Panc1 (cell line): ENCODE results near the gene SH3PXD2A.

Experiments
- CTCF ChIP-seq: fragments of 450-650 bp; IDR thresholded peaks from 2 replicates; pipeline ENCODE4 v1.5.1; 2017; ENCODE audit warnings: mild to moderate bottlenecking
- POLR2AphosphoS5 ChIP-seq: IDR thresholded peaks from 2 replicates; pipeline ENCODE4 v1.6.1; 2012; ENCODE audit warnings: mild to moderate bottlenecking, low read depth, low read length, moderate library complexity
- SIN3A ChIP-seq: IDR thresholded peaks from 2 replicates; pipeline ENCODE4 v1.6.1; 2012; ENCODE audit warnings: low read depth, mild to moderate bottlenecking, low read length, moderate library complexity, borderline replicate concordance; ENCODE audit not compliant: insufficient read depth
- TCF7L2 ChIP-seq: IDR thresholded peaks from 2 replicates; pipeline ENCODE4 v1.6.1; 2011; ENCODE audit warnings: mild to moderate bottlenecking, low read depth, low read length, inconsistent platforms
- TF ChIP-seq, protein P1 (sequence below), 2 experiments: IDR thresholded peaks; 2 replicates each; pipeline ENCODE4 v1.6.1; 2011 to 2012; ENCODE audit warnings: low read depth in 2 of 2, control low read depth in 1 of 2, low read length in 1 of 2, mild to moderate bottlenecking in 1 of 2, moderate library complexity in 1 of 2; ENCODE audit not compliant: insufficient read depth in 1 of 2

- TF ChIP-seq CTCF = no peak
- TF ChIP-seq SIN3A = no peak
- TF ChIP-seq POLR2AphosphoS5 = no peak
- TF ChIP-seq, protein P1, sequence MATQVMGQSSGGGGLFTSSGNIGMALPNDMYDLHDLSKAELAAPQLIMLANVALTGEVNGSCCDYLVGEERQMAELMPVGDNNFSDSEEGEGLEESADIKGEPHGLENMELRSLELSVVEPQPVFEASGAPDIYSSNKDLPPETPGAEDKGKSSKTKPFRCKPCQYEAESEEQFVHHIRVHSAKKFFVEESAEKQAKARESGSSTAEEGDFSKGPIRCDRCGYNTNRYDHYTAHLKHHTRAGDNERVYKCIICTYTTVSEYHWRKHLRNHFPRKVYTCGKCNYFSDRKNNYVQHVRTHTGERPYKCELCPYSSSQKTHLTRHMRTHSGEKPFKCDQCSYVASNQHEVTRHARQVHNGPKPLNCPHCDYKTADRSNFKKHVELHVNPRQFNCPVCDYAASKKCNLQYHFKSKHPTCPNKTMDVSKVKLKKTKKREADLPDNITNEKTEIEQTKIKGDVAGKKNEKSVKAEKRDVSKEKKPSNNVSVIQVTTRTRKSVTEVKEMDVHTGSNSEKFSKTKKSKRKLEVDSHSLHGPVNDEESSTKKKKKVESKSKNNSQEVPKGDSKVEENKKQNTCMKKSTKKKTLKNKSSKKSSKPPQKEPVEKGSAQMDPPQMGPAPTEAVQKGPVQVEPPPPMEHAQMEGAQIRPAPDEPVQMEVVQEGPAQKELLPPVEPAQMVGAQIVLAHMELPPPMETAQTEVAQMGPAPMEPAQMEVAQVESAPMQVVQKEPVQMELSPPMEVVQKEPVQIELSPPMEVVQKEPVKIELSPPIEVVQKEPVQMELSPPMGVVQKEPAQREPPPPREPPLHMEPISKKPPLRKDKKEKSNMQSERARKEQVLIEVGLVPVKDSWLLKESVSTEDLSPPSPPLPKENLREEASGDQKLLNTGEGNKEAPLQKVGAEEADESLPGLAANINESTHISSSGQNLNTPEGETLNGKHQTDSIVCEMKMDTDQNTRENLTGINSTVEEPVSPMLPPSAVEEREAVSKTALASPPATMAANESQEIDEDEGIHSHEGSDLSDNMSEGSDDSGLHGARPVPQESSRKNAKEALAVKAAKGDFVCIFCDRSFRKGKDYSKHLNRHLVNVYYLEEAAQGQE (IDR thresholded peaks at IDR 0.05; ENCODE audit: insufficient read depth in 1 of 2, low read depth in 2 of 2, low read length in 1 of 2) = no peak
- TF ChIP-seq TCF7L2 = no peak
Observed at GRCh38 chr10:103570844-103571655, 284.3 kb downstream of the SH3PXD2A start.
